Measurements from ENCODE around the gene NLGN1.

The NLGN1 gene

GRCh38 chr3:173744479-173744878, 346.9 kb downstream of the NLGN1 start:
- no peak for ATAC-seq (ENCODE audit: low read depth)
- Histone ChIP-seq H3K27ac (ENCODE audit: poor library complexity, severe bottlenecking) (no peak overlapping the region), H3K36me3 (ENCODE audit: low read depth) (no peaks in the 10 kb centered on the region), H3K4me1 (ENCODE audit: insufficient read depth, poor library complexity, severe bottlenecking) (peaks cover 37% of the 10 kb centered on the region), H3K9me3 (ENCODE audit: severe bottlenecking) (no peaks in the 10 kb centered on the region), H3K27me3 (ENCODE audit: insufficient read depth, poor library complexity, severe bottlenecking) (no peaks in the 10 kb centered on the region), H3K4me3 (ENCODE audit: severe bottlenecking) (no peak overlapping the region)
- no peak for TF ChIP-seq CTCF (IDR thresholded peaks at IDR 0.05; ENCODE audit: poor library complexity, severe bottlenecking)
- DNase-seq (ENCODE audit: low spot score) = no peak

- no peak overlapping the region for H3K4me3 ChIP-seq (ENCODE audit: severe bottlenecking)
- TF ChIP-seq CTCF (IDR thresholded peaks at IDR 0.05; ENCODE audit: poor library complexity, severe bottlenecking) = no peak
- H3K9me3 ChIP-seq (ENCODE audit: severe bottlenecking) = no peaks in the 10 kb centered on the region
- no peak for DNase-seq (ENCODE audit: low spot score)
- no peaks in the 10 kb centered on the region for H3K27me3 ChIP-seq (ENCODE audit: insufficient read depth, poor library complexity, severe bottlenecking)
- H3K36me3 ChIP-seq (ENCODE audit: low read depth) = no peaks in the 10 kb centered on the region
- ATAC-seq (ENCODE audit: low read depth) = no peak
- peaks cover 40% of the 10 kb centered on the region for H3K4me1 ChIP-seq (ENCODE audit: insufficient read depth, poor library complexity, severe bottlenecking)
- H3K27ac ChIP-seq (ENCODE audit: poor library complexity, severe bottlenecking) = no peak overlapping the region
Observed at GRCh38 chr3:173744895-173745294, 347.4 kb downstream of the NLGN1 start.

- H3K4me3 ChIP-seq (ENCODE audit: severe bottlenecking) = no peak overlapping the region
- no peak for TF ChIP-seq CTCF (IDR thresholded peaks at IDR 0.05; ENCODE audit: poor library complexity, severe bottlenecking)
- ATAC-seq (ENCODE audit: low read depth) (peak; percentile 74), DNase-seq (ENCODE audit: low spot score) (no peak)
- H3K27me3 ChIP-seq (ENCODE audit: insufficient read depth, poor library complexity, severe bottlenecking) = no peaks in the 10 kb centered on the region
- peaks cover 46% of the 10 kb centered on the region for H3K4me1 ChIP-seq (ENCODE audit: insufficient read depth, poor library complexity, severe bottlenecking)
- H3K27ac ChIP-seq (ENCODE audit: poor library complexity, severe bottlenecking) = peak overlapping the region; percentile 36
- H3K36me3 ChIP-seq (ENCODE audit: low read depth) = no peaks in the 10 kb centered on the region
- H3K9me3 ChIP-seq (ENCODE audit: severe bottlenecking) = no peaks in the 10 kb centered on the region
Observed at GRCh38 chr3:173745952-173746682, 348.6 kb downstream of the NLGN1 start.

- ATAC-seq (ENCODE audit: low read depth) = peak; percentile 81
- Histone ChIP-seq H3K4me1 (ENCODE audit: insufficient read depth, poor library complexity, severe bottlenecking) (peaks cover 44% of the 10 kb centered on the region), H3K9me3 (ENCODE audit: severe bottlenecking) (no peaks in the 10 kb centered on the region), H3K27me3 (ENCODE audit: insufficient read depth, poor library complexity, severe bottlenecking) (no peaks in the 10 kb centered on the region), H3K4me3 (ENCODE audit: severe bottlenecking) (no peak overlapping the region), H3K27ac (ENCODE audit: poor library complexity, severe bottlenecking) (peak overlapping the region; percentile 42), H3K36me3 (ENCODE audit: low read depth) (no peaks in the 10 kb centered on the region)
- no peak for TF ChIP-seq CTCF (IDR thresholded peaks at IDR 0.05; ENCODE audit: poor library complexity, severe bottlenecking)
- DNase-seq (ENCODE audit: low spot score) = no peak
Observed at GRCh38 chr3:173747427-173747826, 349.9 kb downstream of the NLGN1 start.

- Histone ChIP-seq H3K4me3 (ENCODE audit: severe bottlenecking) (no peak overlapping the region), H3K9me3 (ENCODE audit: severe bottlenecking) (no peaks in the 10 kb centered on the region), H3K27ac (ENCODE audit: poor library complexity, severe bottlenecking) (peak overlapping the region; percentile 42), H3K4me1 (ENCODE audit: insufficient read depth, poor library complexity, severe bottlenecking) (peaks cover 37% of the 10 kb centered on the region), H3K27me3 (ENCODE audit: insufficient read depth, poor library complexity, severe bottlenecking) (no peaks in the 10 kb centered on the region), H3K36me3 (ENCODE audit: low read depth) (no peaks in the 10 kb centered on the region)
- ATAC-seq (ENCODE audit: low read depth) = no peak
- TF ChIP-seq CTCF (IDR thresholded peaks at IDR 0.05; ENCODE audit: poor library complexity, severe bottlenecking) = no peak
- no peak for DNase-seq (ENCODE audit: low spot score)
Observed at GRCh38 chr3:173748105-173748504, 350.6 kb downstream of the NLGN1 start.

All from RWPE2 (cell line).